GM21390 (cell line): ENCODE measurements around the gene NUP62.
"Not testable (repeated sequence)": the region's sequence is repeated elsewhere in the genome, so short reads cannot be mapped to it uniquely, and the experiment has no call there.

Experiments used
- ATAC-seq: cut with Tn5 transposase; IDR thresholded peaks from one replicate; pipeline ENCODE4 v1.9.1; 2021; ENCODE audit not compliant: unreplicated experiment

Gene NUP62

GRCh38 chr19:49926515-49926914 lies 2.8 kb downstream of the NUP62 start:
- no peak for ATAC-seq

GRCh38 chr19:49925486-49925885 lies 3.8 kb downstream of the NUP62 start:
- ATAC-seq = no peak

GRCh38 chr19:49924881-49925210 lies 4.5 kb downstream of the NUP62 start:
- not testable (repeated sequence) for ATAC-seq

- no peak for ATAC-seq
These were observed 5.1 kb downstream of the NUP62 start for GRCh38 chr19:49924004-49924880.

GRCh38 chr19:49923055-49924003 lies 6.0 kb downstream of the NUP62 start:
- no peak for ATAC-seq

- no peak for ATAC-seq
These were observed 7.2 kb downstream of the NUP62 start for GRCh38 chr19:49921871-49922795.

- no peak for ATAC-seq
These were observed 8.5 kb downstream of the NUP62 start for GRCh38 chr19:49920624-49921363.

- no peak for ATAC-seq
These were observed 11.2 kb downstream of the NUP62 start for GRCh38 chr19:49918089-49918488.

GRCh38 chr19:49916839-49917733 lies 12.2 kb downstream of the NUP62 start:
- no peak for ATAC-seq

- ATAC-seq = no peak
These were observed 14.0 kb downstream of the NUP62 start for GRCh38 chr19:49915271-49915670.

- no peak for ATAC-seq
These were observed 15.6 kb downstream of the NUP62 start for GRCh38 chr19:49913720-49914119.

- no peak for ATAC-seq
These were observed 16.2 kb downstream of the NUP62 start for GRCh38 chr19:49912965-49913685.

GRCh38 chr19:49911381-49912145 lies 17.7 kb downstream of the NUP62 start:
- ATAC-seq = no peak

- ATAC-seq = no peak
These were observed 19.1 kb downstream of the NUP62 start for GRCh38 chr19:49910179-49910578.

- ATAC-seq = no peak
These were observed 20.6 kb downstream of the NUP62 start for GRCh38 chr19:49908480-49909420.

GRCh38 chr19:49907745-49908446 lies 21.4 kb downstream of the NUP62 start:
- ATAC-seq = no peak
